KOPT-K1 (cell line): Measurements from ENCODE around the gene ATP13A2.

Experiments
- H3K27ac ChIP-seq: fragments of 200-600 bp; sonication (generic); 2 replicates; pipeline ENCODE4 v1.5.1; 2016; ENCODE audit warnings: antibody characterized with exemption, mild to moderate bottlenecking, low read depth, low read length; ENCODE audit not compliant: poor library complexity, severe bottlenecking
- H3K36me3 ChIP-seq: fragments of 200-600 bp; sonication (generic); 2 replicates; pipeline ENCODE4 v1.5.1; 2017; ENCODE audit warnings: antibody characterized with exemption, mild to moderate bottlenecking, low read length, moderate library complexity; ENCODE audit not compliant: insufficient read depth
- H3K9me3 ChIP-seq: fragments of 200-600 bp; sonication (generic); 2 replicates; pipeline ENCODE4 v1.5.1; 2017; ENCODE audit warnings: antibody characterized with exemption, low read length, mild to moderate bottlenecking; ENCODE audit not compliant: insufficient read depth, poor library complexity, severe bottlenecking

The ATP13A2 gene

DNA sequence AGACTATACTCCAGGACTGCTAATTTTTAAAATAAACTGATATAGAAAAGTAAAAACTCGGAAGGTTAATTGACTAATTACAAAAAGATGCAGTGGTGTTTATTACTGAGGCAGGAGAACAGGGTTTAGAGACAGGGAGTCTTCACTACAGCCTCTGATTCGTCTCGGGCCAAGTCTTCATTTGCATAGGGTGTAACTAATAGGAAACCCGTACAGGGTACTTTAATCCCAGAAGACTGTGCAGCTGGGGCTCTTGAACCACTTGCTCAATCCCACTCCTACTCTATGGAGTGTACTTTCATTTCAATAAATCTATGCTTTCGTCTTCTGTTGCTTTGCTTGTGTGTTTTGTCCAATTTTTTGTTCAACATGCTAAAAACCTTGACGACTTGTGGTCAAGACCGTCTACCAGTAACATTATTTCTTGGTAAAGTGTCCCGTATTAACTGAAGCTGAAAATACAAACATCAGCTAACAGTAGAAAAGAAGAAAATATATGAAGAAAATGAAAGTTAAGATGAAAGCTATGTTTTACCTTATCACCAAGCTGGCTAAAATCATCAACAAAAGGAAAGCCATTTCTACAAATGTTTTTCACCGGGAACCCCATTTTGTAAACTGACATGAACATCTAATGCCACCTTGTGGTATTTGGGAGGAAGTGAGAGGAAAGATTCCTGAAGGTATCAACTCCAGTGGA lies 34.1 kb upstream of the ATP13A2 start:
- peaks cover 65% of the 10 kb centered on the region for H3K36me3 ChIP-seq

GRCh38 chr1:17045150-17045549 lies 33.4 kb upstream of the ATP13A2 start:
- Histone ChIP-seq H3K36me3 (peaks cover 65% of the 10 kb centered on the region), H3K9me3 (no peaks in the 10 kb centered on the region), H3K27ac (no peak overlapping the region)

More for the DNA sequence above, 34.1 kb upstream of the ATP13A2 start:
- Histone ChIP-seq H3K27ac (no peak overlapping the region), H3K9me3 (no peaks in the 10 kb centered on the region)

DNA sequence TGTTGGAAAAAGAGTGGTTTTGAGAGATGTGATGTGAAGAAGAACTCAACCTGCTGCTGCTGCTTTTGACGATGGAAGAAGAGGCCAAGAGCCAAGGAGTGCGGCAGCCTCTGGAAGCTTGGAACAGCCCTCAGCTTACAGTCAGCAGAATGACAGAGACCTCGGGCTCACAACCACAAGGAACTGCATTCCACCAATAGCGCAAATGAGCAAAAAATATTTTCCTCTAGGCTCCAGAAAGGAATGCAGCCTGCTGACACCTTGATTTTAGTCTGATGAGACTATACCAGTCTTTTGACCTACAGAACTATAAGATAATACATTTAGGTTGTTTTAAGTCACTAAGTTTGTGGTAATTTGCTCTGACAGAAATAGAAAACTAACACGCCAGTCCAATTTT lies 31.9 kb upstream of the ATP13A2 start:
- H3K27ac ChIP-seq, result no peak overlapping the region
- no peaks in the 10 kb centered on the region for H3K9me3 ChIP-seq
- H3K36me3 ChIP-seq, result peaks cover 65% of the 10 kb centered on the region

- Histone ChIP-seq H3K27ac (no peak overlapping the region), H3K9me3 (no peaks in the 10 kb centered on the region), H3K36me3 (peaks cover 92% of the 10 kb centered on the region)
Observed at GRCh38 chr1:17040135-17040534, 28.4 kb upstream of the ATP13A2 start.

- Histone ChIP-seq H3K36me3 (peaks cover 92% of the 10 kb centered on the region), H3K27ac (no peak overlapping the region), H3K9me3 (no peaks in the 10 kb centered on the region)
Observed at GRCh38 chr1:17039522-17039921, 27.8 kb upstream of the ATP13A2 start.

- no peak overlapping the region for H3K27ac ChIP-seq
- no peaks in the 10 kb centered on the region for H3K9me3 ChIP-seq
- H3K36me3 ChIP-seq, result peaks cover 94% of the 10 kb centered on the region
Observed at GRCh38 chr1:17033481-17033880, 21.8 kb upstream of the ATP13A2 start.

GRCh38 chr1:17032741-17033140 lies 21.0 kb upstream of the ATP13A2 start:
- Histone ChIP-seq H3K9me3 (no peaks in the 10 kb centered on the region), H3K27ac (no peak overlapping the region), H3K36me3 (peaks cover 94% of the 10 kb centered on the region)

DNA sequence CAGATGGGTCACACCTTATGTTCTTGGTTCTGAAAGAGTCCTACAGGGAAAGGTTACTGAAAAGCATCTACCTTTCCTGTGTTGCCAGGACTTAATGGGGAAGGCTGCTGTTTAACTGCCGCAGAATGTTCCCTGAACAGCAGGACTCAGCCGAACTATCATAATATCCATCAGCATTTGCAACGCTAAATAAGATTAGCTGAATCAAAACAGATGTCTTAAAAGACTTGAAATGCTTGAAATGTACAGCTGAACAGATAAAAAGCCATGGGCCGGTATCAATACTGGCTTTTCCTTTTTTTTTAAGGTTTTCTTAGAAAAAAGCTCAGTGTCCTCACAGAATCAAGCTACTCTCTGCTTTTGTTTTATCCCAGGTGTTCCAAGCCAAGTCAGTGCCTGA lies 19.7 kb upstream of the ATP13A2 start:
- Histone ChIP-seq H3K9me3 (no peaks in the 10 kb centered on the region), H3K27ac (no peak overlapping the region), H3K36me3 (peaks cover 97% of the 10 kb centered on the region)

DNA sequence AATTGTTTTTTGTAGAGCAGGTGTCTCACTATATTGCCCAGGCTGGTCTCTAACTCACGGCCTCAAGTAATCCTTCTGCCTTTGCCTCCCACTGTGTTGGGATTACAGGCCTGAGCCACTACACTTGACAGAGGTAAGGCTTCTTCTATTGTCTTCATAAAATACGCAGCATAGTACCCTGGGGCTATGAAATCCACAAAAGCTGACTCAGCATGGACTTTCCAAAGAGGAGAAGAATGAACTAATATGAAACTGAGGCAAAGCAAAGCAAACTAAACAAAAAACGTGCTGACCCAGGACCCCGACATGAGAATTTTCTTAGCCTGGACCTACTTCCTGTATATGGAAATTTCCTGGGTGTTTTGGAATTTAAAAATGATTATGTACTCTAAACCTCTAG lies 18.5 kb upstream of the ATP13A2 start:
- H3K9me3 ChIP-seq, result no peaks in the 10 kb centered on the region
- H3K36me3 ChIP-seq, result peaks cover 100% of the 10 kb centered on the region
- H3K27ac ChIP-seq, result no peak overlapping the region

DNA sequence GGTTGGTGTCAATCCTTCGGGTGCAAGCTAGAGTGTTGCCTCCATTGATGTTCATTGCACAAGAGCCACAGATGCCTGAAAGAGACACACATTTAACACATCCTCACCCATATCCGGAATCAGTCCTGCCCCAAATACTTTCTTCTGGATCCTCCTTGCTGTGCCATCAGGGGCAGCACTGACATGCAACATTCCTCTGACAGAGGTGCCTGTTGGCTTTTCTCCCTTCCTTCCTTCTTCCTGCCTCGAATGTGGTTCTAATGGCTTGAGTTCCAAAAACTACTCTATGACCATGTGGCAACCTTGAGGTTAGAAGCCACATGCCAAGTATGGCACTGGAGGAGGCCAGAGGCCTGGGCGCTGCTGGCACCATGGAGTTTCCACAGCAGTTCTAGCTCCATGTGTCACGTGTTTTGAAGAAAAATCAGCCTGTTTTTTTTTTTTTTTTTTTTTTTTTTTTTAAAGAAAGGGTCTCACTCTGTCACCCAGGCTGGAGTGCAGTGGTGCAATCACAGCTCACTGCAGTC lies 17.0 kb upstream of the ATP13A2 start:
- H3K9me3 ChIP-seq, result no peaks in the 10 kb centered on the region
- peaks cover 100% of the 10 kb centered on the region for H3K36me3 ChIP-seq
- H3K27ac ChIP-seq, result no peak overlapping the region

GRCh38 chr1:17027900-17028299 lies 16.2 kb upstream of the ATP13A2 start:
- Histone ChIP-seq H3K9me3 (no peaks in the 10 kb centered on the region), H3K27ac (no peak overlapping the region), H3K36me3 (peaks cover 100% of the 10 kb centered on the region)

- Histone ChIP-seq H3K36me3 (peaks cover 100% of the 10 kb centered on the region), H3K27ac (no peak overlapping the region), H3K9me3 (no peaks in the 10 kb centered on the region)
Observed at GRCh38 chr1:17027403-17027802, 15.7 kb upstream of the ATP13A2 start.

DNA sequence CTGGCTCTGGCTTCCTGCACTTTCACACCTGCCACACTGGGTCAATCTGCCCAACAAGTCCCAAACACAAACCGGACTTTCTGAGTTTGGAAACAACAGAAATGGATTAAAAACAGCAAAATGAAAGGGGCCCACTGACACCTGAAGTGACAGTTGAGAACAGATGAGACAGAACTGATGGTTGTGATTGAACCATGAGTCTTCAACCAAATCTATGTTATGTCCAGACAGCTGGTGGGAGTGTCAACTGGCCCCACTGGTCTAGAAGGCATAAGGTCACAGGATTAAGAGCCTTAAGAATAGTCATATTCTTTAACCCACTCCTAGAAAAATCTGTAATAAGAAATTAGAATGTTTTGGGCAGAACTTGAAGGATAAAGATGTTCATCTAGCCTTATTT lies 13.0 kb upstream of the ATP13A2 start:
- peaks cover 100% of the 10 kb centered on the region for H3K36me3 ChIP-seq

GRCh38 chr1:17023573-17023972 lies 11.8 kb upstream of the ATP13A2 start:
- peaks cover 100% of the 10 kb centered on the region for H3K36me3 ChIP-seq
- H3K27ac ChIP-seq, result no peak overlapping the region
- no peaks in the 10 kb centered on the region for H3K9me3 ChIP-seq

More for the DNA sequence above, 13.0 kb upstream of the ATP13A2 start:
- H3K9me3 ChIP-seq, result no peaks in the 10 kb centered on the region
- no peak overlapping the region for H3K27ac ChIP-seq

GRCh38 chr1:17023102-17023501 lies 11.4 kb upstream of the ATP13A2 start:
- Histone ChIP-seq H3K9me3 (no peaks in the 10 kb centered on the region), H3K36me3 (peaks cover 100% of the 10 kb centered on the region), H3K27ac (no peak overlapping the region)

DNA sequence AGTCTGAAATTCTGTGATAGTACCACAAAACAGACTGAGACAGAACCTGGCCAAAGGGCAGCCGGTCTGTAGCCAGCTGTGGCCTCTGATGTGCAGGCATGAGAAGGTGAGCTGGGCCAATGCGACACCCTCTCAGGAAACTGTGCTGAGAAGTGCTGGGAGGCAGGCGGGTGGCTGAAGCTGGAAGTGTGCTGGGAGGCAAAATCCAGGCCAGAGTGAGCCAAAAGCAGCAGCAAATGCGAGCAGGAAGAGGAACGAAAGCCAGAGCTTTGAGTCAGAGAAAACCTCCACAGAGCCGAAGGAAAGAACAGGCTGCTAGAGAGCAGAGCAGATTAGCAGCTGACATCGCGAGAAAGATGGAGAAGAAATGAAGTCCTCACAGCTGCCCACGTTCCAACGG lies 10.2 kb upstream of the ATP13A2 start:
- Histone ChIP-seq H3K9me3 (no peaks in the 10 kb centered on the region), H3K27ac (no peak overlapping the region), H3K36me3 (peaks cover 93% of the 10 kb centered on the region)
